Peyer's patch (tissue), 4 donors: ENCODE results near the gene JAM2. TPM values are rescaled to one million over a fixed set of nuclear protein-coding genes. Genes with fewer than 3 reads are reported as not detected.
"Not testable (repeated sequence)": the region's sequence is repeated elsewhere in the genome, so short reads cannot be mapped to it uniquely, and the experiment has no call there.

Experiments
- DNase-seq, 3 donors: peaks; one replicate each; pipeline ENCODE4 v3.0.0-alpha.2; 2017 to 2019
- H3K27ac ChIP-seq, 4 donors: fragments of 200-600 bp; sonication (generic); one replicate each; pipeline ENCODE4 v1.5.1; 2016 to 2019
- H3K27me3 ChIP-seq, 2 donors: fragments of 200-600 bp; sonication (generic); one replicate each; pipeline ENCODE4 v1.5.1; 2019
- H3K36me3 ChIP-seq, 3 donors: fragments of 200-600 bp; sonication (generic); one replicate each; pipeline ENCODE4 v1.5.1; 2016 to 2019
- H3K4me1 ChIP-seq, 4 donors: fragments of 200-600 bp; sonication (generic); one replicate each; pipeline ENCODE4 v1.5.1; 2016 to 2019
- H3K4me3 ChIP-seq, 4 donors: fragments of 200-600 bp; sonication (generic); 1 replicate in 3 of 4; 2 replicates in 1 of 4; pipeline ENCODE4 v1.5.1; 2016 to 2019; ENCODE audit warnings: mild to moderate bottlenecking in 1 of 4
- H3K9me3 ChIP-seq, 4 donors: fragments of 200-600 bp; sonication (generic); one replicate each; pipeline ENCODE4 v1.5.1; 2016 to 2019; ENCODE audit warnings: mild to moderate bottlenecking in 1 of 4
- POLR2A ChIP-seq, 2 donors: fragments of 450-650 bp; IDR thresholded peaks; one replicate each; pipeline ENCODE4 v1.5.1; 2017; ENCODE audit warnings: antibody characterized with exemption in 2 of 2, mild to moderate bottlenecking in 2 of 2, moderate library complexity in 2 of 2
- total RNA-seq, 4 donors: library from RNA; depleted of rRNA; stranded (reverse); fragments of >200 nt; gene quantifications; one replicate each; pipeline ENCODE4 v1.1.0, GENCODE V29; 2016
- TF ChIP-seq, protein P1 (sequence below), 6 experiments: fragments of 450-650 bp in 4 of 6; fragments of 200-600 bp in 2 of 6; sonication (generic) in 1 of 6; IDR thresholded peaks; one replicate each; pipeline ENCODE4 v1.5.1; 2017 to 2019; ENCODE audit warnings: antibody characterized with exemption in 6 of 6, mild to moderate bottlenecking in 3 of 6, moderate library complexity in 1 of 6

Gene JAM2
- total RNA-seq, 4 donors from 2014 or later, result 4.2 to 23.1 (median 9.2) TPM

DNA sequence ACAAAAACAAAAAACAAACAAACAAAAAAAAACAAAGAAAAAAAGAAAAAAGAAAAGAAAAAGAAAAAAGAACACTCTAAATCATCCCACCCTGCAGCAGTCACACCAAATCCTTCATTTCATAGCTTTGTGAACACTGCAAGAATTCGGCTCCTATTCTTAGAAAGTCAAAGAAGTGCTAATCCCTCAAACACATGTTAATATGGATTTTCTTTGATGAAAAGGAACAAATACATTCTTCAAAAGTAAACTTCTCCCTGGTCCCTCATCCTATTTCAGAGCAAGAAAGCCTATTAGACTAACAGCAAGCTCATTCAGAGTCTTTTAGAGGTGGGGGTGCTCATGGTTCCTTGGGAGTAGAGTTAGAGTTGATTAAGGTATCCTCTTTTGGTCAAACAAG is 24.6 kb upstream of the JAM2 start:
- Histone ChIP-seq H3K4me1 (no peaks in the 10 kb centered on the region), H3K27me3 (no peaks in the 10 kb centered on the region), H3K36me3 (no peaks in the 10 kb centered on the region), H3K9me3 (no peaks in the 10 kb centered on the region), H3K4me3 (no peak overlapping the region), H3K27ac (no peak overlapping the region)
- no peak for DNase-seq
- TF ChIP-seq, protein P1, sequence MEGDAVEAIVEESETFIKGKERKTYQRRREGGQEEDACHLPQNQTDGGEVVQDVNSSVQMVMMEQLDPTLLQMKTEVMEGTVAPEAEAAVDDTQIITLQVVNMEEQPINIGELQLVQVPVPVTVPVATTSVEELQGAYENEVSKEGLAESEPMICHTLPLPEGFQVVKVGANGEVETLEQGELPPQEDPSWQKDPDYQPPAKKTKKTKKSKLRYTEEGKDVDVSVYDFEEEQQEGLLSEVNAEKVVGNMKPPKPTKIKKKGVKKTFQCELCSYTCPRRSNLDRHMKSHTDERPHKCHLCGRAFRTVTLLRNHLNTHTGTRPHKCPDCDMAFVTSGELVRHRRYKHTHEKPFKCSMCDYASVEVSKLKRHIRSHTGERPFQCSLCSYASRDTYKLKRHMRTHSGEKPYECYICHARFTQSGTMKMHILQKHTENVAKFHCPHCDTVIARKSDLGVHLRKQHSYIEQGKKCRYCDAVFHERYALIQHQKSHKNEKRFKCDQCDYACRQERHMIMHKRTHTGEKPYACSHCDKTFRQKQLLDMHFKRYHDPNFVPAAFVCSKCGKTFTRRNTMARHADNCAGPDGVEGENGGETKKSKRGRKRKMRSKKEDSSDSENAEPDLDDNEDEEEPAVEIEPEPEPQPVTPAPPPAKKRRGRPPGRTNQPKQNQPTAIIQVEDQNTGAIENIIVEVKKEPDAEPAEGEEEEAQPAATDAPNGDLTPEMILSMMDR (IDR thresholded peaks at IDR 0.05), result no peak
- TF ChIP-seq POLR2A (IDR thresholded peaks at IDR 0.05), result no peak

DNA sequence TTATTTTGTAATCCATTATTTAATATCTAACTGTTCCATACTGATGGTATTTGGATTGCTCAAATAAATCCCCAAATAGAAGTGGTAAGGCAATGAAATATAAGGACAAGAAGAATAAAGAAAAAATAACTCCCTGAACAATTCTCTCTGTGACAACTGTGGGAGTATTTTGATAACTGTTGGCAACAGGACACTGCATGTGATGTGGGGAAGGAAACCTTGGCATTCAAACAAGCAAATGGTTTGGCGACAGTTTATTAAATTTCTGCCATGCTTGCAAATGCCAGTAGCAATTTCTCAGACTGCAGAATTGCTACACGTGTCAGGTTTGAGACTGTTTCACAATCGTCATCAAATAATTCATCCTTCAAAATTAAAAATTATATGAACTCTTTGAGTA is 23.2 kb upstream of the JAM2 start:
- Histone ChIP-seq H3K4me1 (no peaks in the 10 kb centered on the region), H3K36me3 (no peaks in the 10 kb centered on the region), H3K27me3 (no peaks in the 10 kb centered on the region), H3K9me3 (no peaks in the 10 kb centered on the region), H3K27ac (no peak overlapping the region), H3K4me3 (no peak overlapping the region)
- DNase-seq, result no peak
- TF ChIP-seq, protein P1 (IDR thresholded peaks at IDR 0.05), result no peak

DNA sequence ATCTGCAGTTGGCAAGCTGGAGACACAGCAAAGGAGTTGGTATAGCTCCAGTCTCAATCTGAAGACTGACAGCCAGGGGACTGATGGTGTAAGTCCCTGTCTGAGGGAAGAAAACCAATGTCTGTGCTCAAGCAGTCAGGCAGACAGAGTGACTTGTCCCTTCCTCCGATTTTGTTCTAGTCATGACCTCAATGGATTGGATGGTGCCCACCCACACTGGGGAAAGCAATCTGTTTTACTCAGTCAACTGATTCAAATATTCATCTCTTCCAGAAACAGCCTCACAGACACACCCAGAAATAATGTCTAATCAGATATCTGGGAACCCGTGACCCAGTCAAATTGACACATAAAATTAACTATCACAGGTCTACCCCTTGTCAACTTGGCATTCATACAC is 19.9 kb upstream of the JAM2 start:
- H3K36me3 ChIP-seq, result no peaks in the 10 kb centered on the region
- TF ChIP-seq POLR2A (IDR thresholded peaks at IDR 0.05), result no peak
- no peak overlapping the region for H3K4me3 ChIP-seq
- DNase-seq, result no peak
- H3K27ac ChIP-seq, result no peak overlapping the region
- no peaks in the 10 kb centered on the region for H3K9me3 ChIP-seq
- no peaks in the 10 kb centered on the region for H3K27me3 ChIP-seq
- H3K4me1 ChIP-seq, result no peaks in the 10 kb centered on the region

DNA sequence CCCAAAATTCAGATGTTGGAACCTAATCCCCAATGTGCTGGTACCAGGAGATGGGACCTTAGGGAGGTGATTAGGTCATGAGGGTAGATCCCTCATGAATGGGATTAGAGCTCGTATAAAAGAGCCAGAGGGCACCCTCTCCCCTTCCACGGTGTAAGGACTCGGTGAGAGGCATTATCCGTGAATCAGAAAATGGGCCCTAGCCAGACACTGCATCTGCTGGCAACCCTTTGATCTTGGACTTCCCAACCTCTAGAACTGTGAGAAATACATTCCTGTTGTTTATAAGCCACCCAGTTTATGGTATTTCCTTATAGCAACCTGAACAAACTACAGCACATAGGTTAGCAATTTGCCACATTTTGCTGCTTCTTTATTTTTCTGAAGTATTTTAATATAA is 14.5 kb upstream of the JAM2 start:
- Histone ChIP-seq H3K4me3 (no peak overlapping the region), H3K36me3 (no peaks in the 10 kb centered on the region), H3K27ac (no peak overlapping the region), H3K9me3 (no peaks in the 10 kb centered on the region), H3K27me3 (no peaks in the 10 kb centered on the region), H3K4me1 (no peaks in the 10 kb centered on the region)
- no peak for TF ChIP-seq POLR2A (IDR thresholded peaks at IDR 0.05)
- TF ChIP-seq, protein P1 (IDR thresholded peaks at IDR 0.05), result no peak
- no peak for DNase-seq

DNA sequence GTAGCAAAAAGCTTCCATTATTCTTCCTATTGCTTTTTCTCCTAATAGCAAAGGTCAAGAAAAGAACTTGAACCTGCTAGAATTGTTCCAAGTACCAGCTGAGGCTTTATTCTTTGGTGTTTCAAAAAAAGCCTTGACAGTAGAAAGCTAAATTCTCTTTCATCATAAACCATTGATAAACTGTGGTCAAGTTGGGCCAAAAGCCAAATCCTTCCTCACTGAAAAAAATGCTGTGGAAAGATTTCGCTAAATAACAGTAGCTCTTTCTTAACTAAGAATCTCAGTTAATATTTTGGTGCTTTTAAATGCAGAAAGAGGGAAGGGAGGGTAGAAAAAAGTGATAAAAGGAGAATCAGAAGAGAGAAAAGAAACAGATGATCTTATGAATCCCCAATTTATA is 14.0 kb upstream of the JAM2 start:
- no peak for DNase-seq

DNA sequence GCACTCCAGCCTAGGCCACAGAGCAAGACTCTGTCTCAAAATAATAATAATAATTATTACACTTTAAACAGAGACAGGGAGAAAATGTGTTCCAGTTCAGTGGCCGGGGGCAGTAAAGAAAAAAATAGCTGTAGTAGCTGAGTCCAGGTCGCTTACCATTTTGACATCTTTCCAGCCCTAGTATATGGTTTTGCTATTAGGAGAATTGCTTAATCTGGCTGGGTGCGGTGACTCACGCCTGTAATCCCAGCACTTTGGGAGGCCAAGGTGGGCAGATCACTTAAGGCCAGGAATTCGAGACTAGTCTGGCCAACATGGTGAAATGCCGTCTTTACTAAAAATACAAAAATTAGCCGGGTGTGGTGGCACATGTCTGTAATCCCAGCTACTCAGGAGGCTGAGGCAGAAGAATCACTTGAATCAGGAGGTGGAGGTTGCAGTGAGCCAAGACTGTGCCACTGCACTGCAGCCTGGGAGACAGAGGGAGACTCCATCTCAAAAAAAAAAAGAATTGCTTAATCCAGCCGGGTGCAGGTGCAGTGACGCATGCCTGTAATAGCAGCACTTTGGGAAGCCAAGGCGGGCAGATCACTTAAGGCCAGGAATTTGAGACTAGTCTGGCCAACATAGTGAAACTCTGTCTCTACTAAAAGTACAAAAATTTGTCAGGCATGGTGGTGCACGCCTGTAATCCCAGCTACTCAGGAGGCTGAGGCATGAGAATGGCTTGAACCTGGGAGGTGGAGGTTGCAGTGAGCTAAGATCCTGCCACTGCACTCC is 13.1 kb upstream of the JAM2 start:
- DNase-seq, H3K27me3 ChIP-seq, H3K9me3 ChIP-seq, H3K4me1 ChIP-seq, H3K36me3 ChIP-seq, H3K4me3 ChIP-seq, H3K27ac ChIP-seq: not testable (repeated sequence)

More for the DNA sequence above, 14.0 kb upstream of the JAM2 start:
- no peaks in the 10 kb centered on the region for H3K36me3 ChIP-seq
- TF ChIP-seq, protein P1 (IDR thresholded peaks at IDR 0.05), result no peak
- no peak for TF ChIP-seq POLR2A (IDR thresholded peaks at IDR 0.05)
- no peak overlapping the region for H3K27ac ChIP-seq
- no peaks in the 10 kb centered on the region for H3K27me3 ChIP-seq
- no peaks in the 10 kb centered on the region for H3K4me1 ChIP-seq
- H3K9me3 ChIP-seq, result no peaks in the 10 kb centered on the region
- no peak overlapping the region for H3K4me3 ChIP-seq

DNA sequence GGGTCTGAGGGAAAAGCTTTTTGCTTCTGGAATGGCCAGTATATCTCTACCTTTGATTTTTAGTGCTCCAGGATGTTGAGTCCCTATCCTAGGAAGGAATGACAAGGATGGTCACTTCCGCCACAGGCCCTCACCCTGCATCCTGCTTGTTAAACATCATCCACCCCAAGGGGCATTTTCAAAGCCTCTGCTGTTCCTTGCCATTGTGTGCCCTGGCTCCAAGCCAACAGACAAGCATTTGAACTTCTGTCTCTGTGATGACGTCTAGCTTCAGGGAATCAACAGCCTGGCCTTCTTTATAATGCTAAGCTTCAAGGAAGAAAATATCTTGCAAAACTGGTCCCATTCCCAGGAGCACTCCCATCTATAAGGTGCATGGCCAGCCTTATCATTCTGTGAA is 12.3 kb upstream of the JAM2 start:
- DNase-seq, result no peak
- Histone ChIP-seq H3K27me3 (no peaks in the 10 kb centered on the region), H3K36me3 (no peaks in the 10 kb centered on the region), H3K4me3 (no peak overlapping the region), H3K9me3 (no peaks in the 10 kb centered on the region), H3K27ac (no peak overlapping the region), H3K4me1 (no peaks in the 10 kb centered on the region)
- no peak for TF ChIP-seq POLR2A (IDR thresholded peaks at IDR 0.05)
- TF ChIP-seq, protein P1 (IDR thresholded peaks at IDR 0.05), result no peak
